ENCODE results near the gene UNC119B. TPM values are rescaled to one million over a fixed set of nuclear protein-coding genes. Genes with fewer than 3 reads are reported as not detected.

The UNC119B gene
- total RNA-seq, 2 donors from 2014 or later: 52.8 to 60.7 TPM

GRCh38 chr12:120764816-120765215 is 54.6 kb downstream of the UNC119B start:
- 92 to 94% methylated on average over 9 of the region's 9 CpGs for WGBS, 2 experiments (ENCODE audit: insufficient coverage in 1 of 2, insufficient read length in 1 of 2)
- no peaks in the 10 kb centered on the region for H3K9me3 Mint-ChIP-seq
- H3K27ac Mint-ChIP-seq: no peak overlapping the region
- no peaks in the 10 kb centered on the region for H3K27me3 Mint-ChIP-seq (ENCODE audit: insufficient read depth)
- no peak overlapping the region for H3K9ac ChIP-seq (ENCODE audit: extremely low read depth, low read length, poor library complexity, severe bottlenecking)
- no peak overlapping the region for H3K4me3 Mint-ChIP-seq
- peaks cover 68% of the 10 kb centered on the region for H3K36me3 ChIP-seq (ENCODE audit: control insufficient read depth, insufficient read depth, low read length)
- H3K4me3 ChIP-seq (ENCODE audit: low read length): no peak overlapping the region
- peaks cover 72% of the 10 kb centered on the region for H3K36me3 Mint-ChIP-seq (ENCODE audit: low read depth)
- H3K4me1 Mint-ChIP-seq: no peaks in the 10 kb centered on the region
- H3K27me3 ChIP-seq (ENCODE audit: control insufficient read depth, insufficient read depth, low read length, poor library complexity, severe bottlenecking): no peaks in the 10 kb centered on the region
- no peak for TF ChIP-seq CTCF (conservative IDR thresholded peaks at IDR 0.05)
- H3K27ac ChIP-seq (ENCODE audit: low read depth, low read length): no peak overlapping the region
- no peaks in the 10 kb centered on the region for H3K9me3 ChIP-seq (ENCODE audit: control insufficient read depth, low read length)
- no peaks in the 10 kb centered on the region for H3K4me1 ChIP-seq (ENCODE audit: control insufficient read depth, insufficient read depth, low read length)
- DNase-seq: peak; percentile 22

- H3K27ac Mint-ChIP-seq: no peak overlapping the region
- Histone ChIP-seq H3K4me1 (ENCODE audit: control insufficient read depth, insufficient read depth, low read length) (no peaks in the 10 kb centered on the region), H3K9ac (ENCODE audit: extremely low read depth, low read length, poor library complexity, severe bottlenecking) (no peak overlapping the region), H3K27ac (ENCODE audit: low read depth, low read length) (no peak overlapping the region), H3K9me3 (ENCODE audit: control insufficient read depth, low read length) (no peaks in the 10 kb centered on the region), H3K4me3 (ENCODE audit: low read length) (no peak overlapping the region), H3K27me3 (ENCODE audit: control insufficient read depth, insufficient read depth, low read length, poor library complexity, severe bottlenecking) (no peaks in the 10 kb centered on the region), H3K36me3 (ENCODE audit: control insufficient read depth, insufficient read depth, low read length) (peaks cover 62% of the 10 kb centered on the region)
- no peaks in the 10 kb centered on the region for H3K9me3 Mint-ChIP-seq
- 75 to 100% methylated on average over 1 to 5 of the region's 5 CpGs for WGBS, 2 experiments (ENCODE audit: insufficient coverage in 1 of 2, insufficient read length in 1 of 2)
- peak; percentile 29 for DNase-seq
- no peaks in the 10 kb centered on the region for H3K4me1 Mint-ChIP-seq
- no peak overlapping the region for H3K4me3 Mint-ChIP-seq
- no peaks in the 10 kb centered on the region for H3K27me3 Mint-ChIP-seq (ENCODE audit: insufficient read depth)
- H3K36me3 Mint-ChIP-seq (ENCODE audit: low read depth): peaks cover 71% of the 10 kb centered on the region
- no peak for TF ChIP-seq CTCF (conservative IDR thresholded peaks at IDR 0.05)
Measured at GRCh38 chr12:120766566-120766965, 56.3 kb downstream of the UNC119B start.

- Histone ChIP-seq H3K9me3 (ENCODE audit: control insufficient read depth, low read length) (no peaks in the 10 kb centered on the region), H3K4me3 (ENCODE audit: low read length) (no peak overlapping the region), H3K4me1 (ENCODE audit: control insufficient read depth, insufficient read depth, low read length) (no peaks in the 10 kb centered on the region), H3K9ac (ENCODE audit: extremely low read depth, low read length, poor library complexity, severe bottlenecking) (no peak overlapping the region), H3K27ac (ENCODE audit: low read depth, low read length) (no peak overlapping the region), H3K27me3 (ENCODE audit: control insufficient read depth, insufficient read depth, low read length, poor library complexity, severe bottlenecking) (no peaks in the 10 kb centered on the region), H3K36me3 (ENCODE audit: control insufficient read depth, insufficient read depth, low read length) (peaks cover 64% of the 10 kb centered on the region)
- 93 to 94% methylated on average over 11 of the region's 11 CpGs for WGBS, 2 experiments (ENCODE audit: insufficient coverage in 1 of 2, insufficient read length in 1 of 2)
- Mint-ChIP-seq H3K27me3 (ENCODE audit: insufficient read depth) (no peaks in the 10 kb centered on the region), H3K4me3 (no peak overlapping the region), H3K9me3 (no peaks in the 10 kb centered on the region), H3K27ac (no peak overlapping the region), H3K36me3 (ENCODE audit: low read depth) (peaks cover 67% of the 10 kb centered on the region), H3K4me1 (no peaks in the 10 kb centered on the region)
- TF ChIP-seq CTCF (conservative IDR thresholded peaks at IDR 0.05): no peak
- peak; percentile 28 for DNase-seq
Measured at GRCh38 chr12:120767071-120768024, 57.1 kb downstream of the UNC119B start.

All from endodermal cell (in vitro differentiated cells).